ACC112 (cell line): ENCODE data around the gene HMG20B.
A peak's percentile ranks its signal among the peaks of the same experiment; 100 is the strongest.

ENCODE experiments used
- H2AFZ ChIP-seq: fragments of 200-600 bp; sonication (generic); one replicate; pipeline ENCODE4 v1.6.0; 2017; ENCODE audit warnings: antibody characterized with exemption, low read length; ENCODE audit not compliant: unreplicated experiment
- H3K27ac ChIP-seq: fragments of 200-600 bp; sonication (generic); 2 replicates; pipeline ENCODE4 v1.5.1; 2014; ENCODE audit warnings: low read depth, mild to moderate bottlenecking, antibody characterized with exemption, low read length, moderate library complexity
- H3K27me3 ChIP-seq: fragments of 200-600 bp; sonication (generic); 2 replicates; pipeline ENCODE4 v1.6.1; 2014; ENCODE audit warnings: mild to moderate bottlenecking, antibody characterized with exemption, low read length, moderate library complexity, mixed read lengths; ENCODE audit not compliant: insufficient read depth
- H3K36me3 ChIP-seq: fragments of 200-600 bp; sonication (generic); 2 replicates; pipeline ENCODE4 v1.6.1; 2016; ENCODE audit warnings: mild to moderate bottlenecking, antibody characterized with exemption, low read length, moderate library complexity, mixed read lengths; ENCODE audit not compliant: insufficient read depth
- H3K4me1 ChIP-seq: fragments of 200-600 bp; sonication (generic); one replicate; pipeline ENCODE4 v1.6.1; 2016; ENCODE audit warnings: low read length, mixed read lengths; ENCODE audit not compliant: insufficient read depth, unreplicated experiment, control insufficient read depth
- H3K4me3 ChIP-seq: fragments of 200-600 bp; sonication (generic); 2 replicates; pipeline ENCODE4 v1.5.1; 2014; ENCODE audit warnings: mild to moderate bottlenecking, low read depth, low read length
- H3K79me2 ChIP-seq: fragments of 200-600 bp; sonication (generic); one replicate; pipeline ENCODE4 v1.6.0; 2016; ENCODE audit warnings: low read length; ENCODE audit not compliant: control insufficient read depth, unreplicated experiment, insufficient read depth

Gene HMG20B

DNA sequence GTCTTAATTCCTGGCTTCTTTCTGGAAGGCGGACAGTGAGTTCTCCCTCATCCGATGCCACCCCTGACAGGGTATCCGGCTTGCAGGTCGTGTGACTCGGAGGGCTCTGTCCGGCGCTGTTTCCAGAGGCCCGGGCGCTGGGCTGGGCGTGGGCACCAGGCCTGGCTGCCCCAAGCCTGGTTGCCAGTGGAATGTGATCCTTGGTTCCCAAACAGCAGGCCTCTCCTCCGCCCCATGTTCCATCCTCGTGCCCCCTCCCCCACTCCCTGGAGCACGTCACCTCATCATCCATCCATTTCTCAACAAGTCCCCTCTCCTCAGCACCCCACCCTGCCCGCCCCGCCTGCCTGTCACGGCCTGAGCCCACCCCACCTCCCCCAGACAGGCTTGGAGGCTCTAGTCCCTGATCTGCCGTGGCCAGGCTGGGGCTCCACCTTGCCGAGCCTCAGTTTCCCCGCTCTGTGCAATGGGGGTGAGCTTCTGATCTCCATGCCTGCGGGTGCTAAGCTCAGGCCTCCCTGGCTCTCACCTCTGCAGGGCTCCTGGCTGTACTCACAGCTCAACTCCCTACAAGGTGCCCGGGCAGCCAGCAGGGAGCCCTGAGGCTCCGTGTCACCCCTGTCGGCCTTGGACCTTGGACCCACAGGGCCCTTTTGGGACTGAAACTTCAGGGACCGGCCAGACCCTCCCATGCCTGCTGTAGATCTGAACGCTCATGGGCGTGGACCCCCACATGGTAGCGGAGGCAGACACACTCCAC is 31.7 kb downstream of the HMG20B start:
- H3K36me3 ChIP-seq: no peaks in the 10 kb centered on the region
- H3K79me2 ChIP-seq: no peaks in the 10 kb centered on the region
- no peaks in the 10 kb centered on the region for H3K27me3 ChIP-seq
- no peak overlapping the region for H3K27ac ChIP-seq
- no peaks in the 10 kb centered on the region for H3K4me1 ChIP-seq
- no peak overlapping the region for H3K4me3 ChIP-seq
- H2AFZ ChIP-seq: no peak overlapping the region

DNA sequence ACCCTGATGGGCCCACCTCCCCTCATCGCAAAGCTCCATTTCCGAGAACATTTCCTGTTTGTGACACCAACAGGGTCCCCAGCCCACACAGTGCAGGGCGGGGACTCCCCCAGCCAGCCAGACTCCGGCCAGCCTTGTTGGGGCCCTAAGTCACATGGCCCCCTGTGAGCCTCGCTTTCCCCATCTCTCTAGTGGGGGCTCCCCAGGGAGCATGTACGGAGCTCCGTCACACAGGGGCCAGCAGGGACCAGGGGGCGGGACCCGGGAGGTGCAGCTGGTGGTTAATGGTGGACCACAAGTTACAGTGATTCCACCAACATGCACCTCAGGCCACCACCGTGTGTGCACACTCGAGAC is 32.2 kb downstream of the HMG20B start:
- Histone ChIP-seq H3K27ac (no peak overlapping the region), H3K4me1 (no peaks in the 10 kb centered on the region), H3K79me2 (no peaks in the 10 kb centered on the region), H3K27me3 (no peaks in the 10 kb centered on the region), H2AFZ (no peak overlapping the region), H3K4me3 (no peak overlapping the region), H3K36me3 (no peaks in the 10 kb centered on the region)

DNA sequence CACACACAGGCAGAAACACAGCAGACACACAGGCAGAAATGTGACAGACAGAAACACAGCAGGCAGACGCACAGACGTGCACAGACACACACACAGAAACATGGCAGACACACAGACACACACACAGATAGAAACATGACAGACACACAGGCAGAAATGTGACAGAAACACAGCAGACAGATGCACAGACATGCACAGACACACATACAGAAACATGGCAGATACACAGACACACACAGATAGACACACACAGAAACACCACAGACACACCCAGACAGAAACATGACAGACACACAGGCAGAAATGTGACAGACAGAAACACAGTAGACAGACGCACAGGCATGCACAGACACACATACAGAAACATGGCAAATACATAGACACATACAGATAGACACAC is 32.6 kb downstream of the HMG20B start:
- H3K27ac ChIP-seq: no peak overlapping the region
- H3K79me2 ChIP-seq: no peaks in the 10 kb centered on the region
- H2AFZ ChIP-seq: no peak overlapping the region
- H3K4me1 ChIP-seq: no peaks in the 10 kb centered on the region
- no peaks in the 10 kb centered on the region for H3K36me3 ChIP-seq
- H3K27me3 ChIP-seq: no peaks in the 10 kb centered on the region
- H3K4me3 ChIP-seq: peak overlapping the region; percentile 90; the same call in 1 of the 2 replicates

DNA sequence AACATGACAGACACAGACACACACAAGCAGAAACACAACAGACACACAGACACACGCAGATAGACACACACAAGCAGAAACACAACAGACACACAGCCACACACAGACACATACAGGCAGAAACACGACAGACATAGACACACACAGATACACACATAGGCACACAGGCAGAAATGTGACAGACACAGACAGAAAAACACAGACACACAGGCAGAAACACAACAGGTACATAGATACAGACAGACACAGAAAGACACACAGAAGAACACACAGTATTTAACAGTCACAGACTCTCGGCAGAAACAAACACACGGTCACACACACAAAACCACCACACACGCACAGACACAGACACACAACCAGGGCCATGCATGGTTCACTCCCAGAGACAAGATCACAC is 33.0 kb downstream of the HMG20B start:
- Histone ChIP-seq H3K4me3 (peak overlapping the region; percentile 90), H3K36me3 (no peaks in the 10 kb centered on the region), H3K4me1 (no peaks in the 10 kb centered on the region), H3K27ac (no peak overlapping the region), H3K79me2 (no peaks in the 10 kb centered on the region), H2AFZ (no peak overlapping the region), H3K27me3 (no peaks in the 10 kb centered on the region)

DNA sequence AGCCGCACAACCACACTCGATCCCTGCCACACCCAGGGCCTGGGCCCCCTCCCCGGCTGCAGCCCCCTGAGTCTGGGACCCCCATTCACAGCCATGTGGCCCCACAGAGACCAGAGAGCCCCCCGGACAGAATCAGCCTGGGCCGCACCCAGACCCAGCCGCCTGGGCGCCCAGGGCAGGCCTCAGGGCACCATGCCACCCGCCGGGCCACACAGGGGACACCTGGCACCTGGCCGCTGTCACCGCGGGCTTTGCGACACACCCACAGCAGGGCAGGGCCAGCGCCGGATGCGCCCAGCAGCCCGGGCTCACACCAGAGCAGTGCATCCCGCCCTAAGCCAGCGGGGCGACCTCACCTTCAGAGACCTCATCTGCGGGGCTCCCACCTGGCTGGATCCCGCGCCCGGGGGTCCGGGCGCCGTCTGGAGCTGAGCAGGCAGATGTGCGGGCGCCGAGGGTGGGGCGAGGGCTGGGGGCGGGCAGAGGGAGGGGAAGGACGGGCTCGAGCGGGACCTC is 33.5 kb downstream of the HMG20B start:
- Histone ChIP-seq H3K36me3 (no peaks in the 10 kb centered on the region), H3K4me3 (peak overlapping the region; percentile 90), H3K27me3 (no peaks in the 10 kb centered on the region), H2AFZ (peak overlapping the region; percentile 60), H3K4me1 (no peaks in the 10 kb centered on the region), H3K79me2 (no peaks in the 10 kb centered on the region), H3K27ac (no peak overlapping the region)

DNA sequence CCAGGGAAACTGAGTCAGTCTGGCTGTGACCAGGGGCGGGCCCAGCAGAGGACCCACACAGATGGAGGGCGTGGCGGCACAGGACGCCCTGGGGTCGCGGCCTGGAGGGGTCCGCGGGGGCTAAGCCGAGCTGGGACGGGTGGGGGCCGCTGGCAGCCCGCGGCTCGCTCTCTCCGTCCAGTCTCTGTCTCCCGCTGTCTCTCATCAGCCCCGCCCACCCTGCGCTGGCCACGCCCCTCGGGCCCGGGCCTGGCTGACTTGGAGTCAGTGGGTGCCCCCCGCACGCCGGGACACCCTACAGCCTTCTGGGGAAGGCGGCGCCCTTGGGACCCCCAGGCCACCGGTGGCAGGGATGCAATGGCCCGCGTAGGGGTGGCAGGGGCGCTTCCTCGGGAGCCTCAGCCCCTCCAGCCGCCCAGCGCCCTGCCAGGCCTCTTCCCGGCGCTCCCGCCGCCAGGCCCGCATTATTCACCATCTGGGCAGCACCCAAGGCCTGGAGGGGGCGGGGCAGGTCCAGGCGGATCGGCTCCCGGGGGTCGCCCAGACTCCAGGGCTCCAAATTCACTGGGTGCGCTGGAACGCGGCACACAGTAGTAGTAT is 34.0 kb downstream of the HMG20B start, which contains the start of gene TBXA2R:
TSS of gene TBXA2R (minus strand) at position 186 of the 600 bp plus-strand sequence. CDS start 6,241 bp downstream, outside the sequence.
- Histone ChIP-seq H3K4me3 (peak within 1 kb of the TSS; percentile 90), H2AFZ (peak within 1 kb of the TSS; percentile 81), H3K79me2 (no peaks in the 10 kb centered on the region), H3K27ac (no peak within 1 kb of the TSS), H3K27me3 (no peaks in the 10 kb centered on the region), H3K4me1 (no peaks in the 10 kb centered on the region), H3K36me3 (no peaks in the 10 kb centered on the region; the same call in 1 of the 2 replicates)

DNA sequence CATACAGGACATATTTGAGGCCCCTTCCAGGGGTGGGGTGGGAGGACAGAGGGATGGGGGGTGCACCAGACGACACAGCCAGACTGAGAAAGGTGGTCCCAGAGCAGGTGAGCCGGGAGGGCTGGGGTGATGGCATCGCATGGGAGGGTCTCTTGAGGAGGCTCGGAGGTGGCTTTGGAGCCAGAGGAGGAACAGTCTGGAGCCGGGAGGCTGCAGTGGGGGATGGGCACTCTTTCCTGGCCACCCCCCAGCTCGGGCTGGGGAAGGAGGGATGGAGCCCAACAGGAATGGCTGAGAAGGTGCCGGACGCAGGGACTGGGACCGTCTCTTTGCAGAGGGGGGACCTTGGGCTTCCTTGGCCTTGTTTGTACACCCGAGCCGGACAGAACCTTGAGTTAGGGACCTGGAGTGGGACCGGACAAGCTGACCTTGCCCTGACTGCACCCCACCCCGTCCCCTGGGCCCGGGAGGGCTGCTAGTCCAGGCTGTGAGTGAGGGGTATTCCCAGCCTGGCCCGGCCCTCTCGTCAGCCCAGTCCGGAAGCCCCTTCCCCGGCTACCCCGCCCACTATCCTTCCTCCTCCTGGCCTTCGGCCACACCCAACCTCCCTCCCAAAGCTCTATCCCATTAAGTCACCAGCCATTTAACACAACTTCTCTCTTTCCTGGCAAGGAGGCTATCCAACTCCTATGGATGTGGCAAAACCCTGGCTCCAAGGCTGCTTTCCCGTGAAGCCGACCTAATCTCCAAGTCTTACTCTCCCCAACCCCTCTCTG is 34.7 kb downstream of the HMG20B start:
- peak overlapping the region; percentile 90 for H3K4me3 ChIP-seq
- no peaks in the 10 kb centered on the region for H3K79me2 ChIP-seq
- H3K36me3 ChIP-seq: no peaks in the 10 kb centered on the region; the same call in 1 of the 2 replicates
- no peaks in the 10 kb centered on the region for H3K4me1 ChIP-seq
- H2AFZ ChIP-seq: peak overlapping the region; percentile 81
- H3K27ac ChIP-seq: no peak overlapping the region
- H3K27me3 ChIP-seq: no peaks in the 10 kb centered on the region

DNA sequence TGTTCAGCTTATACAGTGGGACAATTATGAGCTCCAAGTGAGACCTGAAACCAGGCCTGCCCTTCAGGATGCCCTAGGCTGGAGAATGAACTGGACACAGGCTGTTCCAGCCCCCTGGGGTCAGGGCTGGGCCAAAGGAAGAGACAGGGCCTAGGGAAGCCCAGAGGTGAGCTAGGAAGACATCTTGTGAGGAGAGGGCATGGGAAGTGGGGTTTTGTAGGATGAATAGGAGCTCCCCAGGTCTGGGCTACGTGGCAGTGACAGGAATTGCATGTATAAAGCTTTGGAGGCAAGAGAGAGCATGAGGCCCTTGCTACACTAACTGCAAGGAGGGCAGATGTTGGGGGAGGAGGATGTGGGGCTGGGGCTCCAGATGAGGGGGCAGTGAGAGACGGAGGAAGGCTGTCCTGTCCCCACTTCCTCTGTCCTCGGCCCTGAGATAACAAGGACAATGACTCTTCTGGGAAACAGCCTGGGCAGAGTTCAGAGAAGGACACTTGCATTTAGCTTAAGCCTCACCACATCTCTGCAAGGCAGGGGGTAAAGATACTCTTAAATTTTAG is 35.4 kb downstream of the HMG20B start:
- Histone ChIP-seq H3K79me2 (no peaks in the 10 kb centered on the region), H3K4me3 (peak overlapping the region; percentile 90), H2AFZ (no peak overlapping the region), H3K27ac (no peak overlapping the region), H3K4me1 (no peaks in the 10 kb centered on the region), H3K27me3 (no peaks in the 10 kb centered on the region), H3K36me3 (no peaks in the 10 kb centered on the region; the same call in 1 of the 2 replicates)

DNA sequence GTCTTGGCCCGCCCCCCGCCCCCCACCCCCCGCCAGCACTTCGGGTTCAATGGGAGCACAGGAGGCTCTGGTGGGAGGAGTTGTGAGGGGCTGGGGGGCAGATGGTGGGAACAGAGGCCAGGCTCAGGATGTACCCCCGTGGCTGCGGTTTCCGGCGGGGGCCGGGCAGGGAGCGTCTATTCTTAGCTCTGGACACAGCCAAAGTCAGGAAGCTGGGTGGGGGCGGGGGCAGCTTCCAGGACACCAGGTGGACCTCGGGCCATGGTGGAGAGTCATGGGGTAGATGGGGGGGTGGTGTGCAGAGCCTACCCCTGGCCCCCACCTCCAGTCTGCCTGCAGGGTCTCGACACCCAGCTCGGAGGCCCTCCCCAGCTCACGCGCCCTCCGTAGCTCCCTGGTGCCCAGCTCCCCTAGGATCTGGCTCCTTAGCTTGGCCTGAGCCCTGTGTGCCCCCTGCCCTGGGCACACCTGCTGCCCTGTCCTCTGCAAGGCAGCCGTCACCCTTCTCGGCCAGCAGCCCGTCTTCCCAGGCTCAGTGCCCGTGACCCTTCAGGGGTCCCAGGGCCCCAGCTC is 36.1 kb downstream of the HMG20B start:
- H3K27ac ChIP-seq: no peak overlapping the region
- no peaks in the 10 kb centered on the region for H3K79me2 ChIP-seq
- H3K36me3 ChIP-seq: no peaks in the 10 kb centered on the region; the same call in 1 of the 2 replicates
- H3K27me3 ChIP-seq: no peaks in the 10 kb centered on the region
- no peak overlapping the region for H2AFZ ChIP-seq
- no peaks in the 10 kb centered on the region for H3K4me1 ChIP-seq
- no peak overlapping the region for H3K4me3 ChIP-seq
